ENCODE data around the gene BRIP1.

DNA sequence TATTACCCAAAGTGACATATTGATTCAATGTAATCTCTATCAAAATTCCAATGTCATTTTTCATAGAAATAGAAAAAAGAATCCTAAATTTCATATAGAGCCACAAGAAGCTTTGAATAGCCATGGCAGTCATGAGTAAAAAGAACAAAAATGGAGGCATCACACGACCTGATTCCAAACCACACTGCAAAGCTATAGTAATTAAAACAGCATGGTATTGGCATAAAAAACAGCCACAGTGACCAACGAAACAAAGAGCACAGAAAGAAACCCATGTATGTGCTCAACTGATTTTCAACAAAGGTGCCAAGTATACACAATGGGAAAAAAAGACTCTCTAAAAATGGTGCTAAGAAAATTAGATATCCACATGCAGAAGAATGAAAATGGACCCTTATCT is 101.5 kb downstream of the BRIP1 start:
- TF ChIP-seq POLR2AphosphoS5 (IDR thresholded peaks at IDR 0.05; ENCODE audit: low read depth, low read length) = no peak
- no peak for TF ChIP-seq POLR2A (IDR thresholded peaks at IDR 0.05; ENCODE audit: low read depth, low read length)
- TF ChIP-seq TAF1 (IDR thresholded peaks at IDR 0.05; ENCODE audit: borderline replicate concordance, low read depth, low read length) = no peak
